ENCODE data around the gene UBFD1.
A peak's percentile ranks its signal among the peaks of the same experiment; 100 is the strongest.

Gene UBFD1

DNA sequence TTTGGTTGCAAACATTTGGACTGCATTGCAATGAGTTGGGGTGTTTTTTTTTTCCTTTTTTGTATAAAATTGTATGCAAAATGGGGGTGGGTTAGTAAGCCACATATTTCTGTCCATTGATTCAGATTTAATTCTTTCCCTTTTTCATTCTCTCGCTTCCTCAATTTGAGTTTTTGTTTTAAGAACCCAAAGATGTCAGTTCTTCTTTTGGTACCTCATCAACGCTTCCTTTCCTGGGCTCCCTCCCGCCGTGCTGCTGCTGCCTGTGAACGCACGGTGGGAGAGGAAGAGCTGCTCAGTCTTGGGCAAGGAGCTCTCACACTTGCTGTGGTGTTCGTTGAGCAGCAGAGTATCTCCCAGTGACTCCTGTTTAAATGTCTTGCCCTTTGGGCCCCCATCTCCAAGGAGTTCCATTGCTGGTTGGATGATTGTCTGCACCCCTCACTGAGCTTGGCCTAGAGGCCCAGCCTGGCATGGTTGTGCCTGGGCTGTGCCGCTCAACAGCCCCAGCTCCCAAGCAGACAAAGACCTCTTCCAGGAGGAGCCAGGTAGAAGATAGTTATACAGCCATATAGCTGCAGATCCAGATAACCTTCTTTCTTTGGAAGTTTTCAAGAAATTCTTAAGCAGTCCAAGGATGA lies 13.6 kb downstream of the UBFD1 start:
- Histone ChIP-seq H3K4me1 (ENCODE audit: control insufficient read depth, low read depth, low read length) (no peaks in the 10 kb centered on the region), H3K79me1 (ENCODE audit: low read length) (peaks cover 3% of the 10 kb centered on the region), H3K27ac (ENCODE audit: low read depth, low read length) (no peak overlapping the region), H3K18ac (ENCODE audit: low read length) (no peak overlapping the region), H3K36me3 (ENCODE audit: control insufficient read depth, insufficient read depth, low read length) (peaks cover 12% of the 10 kb centered on the region), H3K4me3 (ENCODE audit: low read length) (no peak overlapping the region), H3K9ac (ENCODE audit: low read length) (no peak overlapping the region), H4K8ac (ENCODE audit: low read depth, low read length) (no peak overlapping the region), H2BK120ac (ENCODE audit: low read depth, low read length) (no peak overlapping the region), H2BK5ac (ENCODE audit: low read length) (no peak overlapping the region), H3K4ac (ENCODE audit: low read depth, low read length) (no peak overlapping the region), H2BK15ac (replicated peaks; ENCODE audit: low read depth) (no peak overlapping the region), H4K5ac (ENCODE audit: low read length) (no peak overlapping the region), H2AK5ac (ENCODE audit: low read length) (no peak overlapping the region), H3K79me2 (ENCODE audit: control insufficient read depth, insufficient read depth, low read length) (no peaks in the 10 kb centered on the region), H3K56ac (ENCODE audit: low read length) (no peak overlapping the region), H3K27me3 (ENCODE audit: insufficient read depth, low read length, poor library complexity) (no peaks in the 10 kb centered on the region), H3K23ac (ENCODE audit: low read length) (no peak overlapping the region), H3K4me2 (ENCODE audit: low read length) (no peak overlapping the region)
- DNase-seq, result no peak
- WGBS (ENCODE audit: extremely low coverage, insufficient coverage, low lambda C conversion rate), result no CpG with 5 or more reads among the region's 8 CpGs

DNA sequence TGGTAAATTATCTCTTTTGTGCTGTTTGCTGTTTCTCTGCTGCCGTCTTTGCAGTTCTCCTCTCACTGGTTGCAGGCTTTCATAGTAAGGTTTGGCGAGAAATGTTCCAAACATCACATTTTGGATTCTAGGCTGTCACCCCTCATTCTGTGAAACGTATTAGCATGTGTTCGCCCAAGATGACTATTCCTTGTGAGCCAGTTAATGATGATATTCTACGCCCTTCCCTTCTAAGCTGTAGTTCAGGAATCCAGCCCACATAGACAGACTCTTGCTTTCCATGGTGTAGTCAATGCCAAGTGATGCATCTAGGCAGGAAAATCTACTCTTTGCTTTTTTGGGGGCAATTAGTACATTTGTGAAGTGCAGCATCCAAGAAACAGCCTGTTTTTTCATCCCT lies 14.4 kb downstream of the UBFD1 start:
- no peak overlapping the region for H2BK120ac ChIP-seq (ENCODE audit: low read depth, low read length)
- H4K5ac ChIP-seq (ENCODE audit: low read length), result no peak overlapping the region
- H2AK5ac ChIP-seq (ENCODE audit: low read length), result no peak overlapping the region
- no peak overlapping the region for H2BK5ac ChIP-seq (ENCODE audit: low read length)
- H2BK15ac ChIP-seq (replicated peaks; ENCODE audit: low read depth), result no peak overlapping the region
- no peaks in the 10 kb centered on the region for H3K79me2 ChIP-seq (ENCODE audit: control insufficient read depth, insufficient read depth, low read length)
- no peak overlapping the region for H3K56ac ChIP-seq (ENCODE audit: low read length)
- H3K4ac ChIP-seq (ENCODE audit: low read depth, low read length), result no peak overlapping the region
- H3K4me3 ChIP-seq (ENCODE audit: low read length), result no peak overlapping the region
- no CpG with 5 or more reads among the region's 5 CpGs for WGBS (ENCODE audit: extremely low coverage, insufficient coverage, low lambda C conversion rate)
- H3K23ac ChIP-seq (ENCODE audit: low read length), result no peak overlapping the region
- H3K18ac ChIP-seq (ENCODE audit: low read length), result no peak overlapping the region
- H3K36me3 ChIP-seq (ENCODE audit: control insufficient read depth, insufficient read depth, low read length), result peaks cover 12% of the 10 kb centered on the region
- H4K8ac ChIP-seq (ENCODE audit: low read depth, low read length), result no peak overlapping the region
- H3K27ac ChIP-seq (ENCODE audit: low read depth, low read length), result no peak overlapping the region
- H3K4me1 ChIP-seq (ENCODE audit: control insufficient read depth, low read depth, low read length), result no peaks in the 10 kb centered on the region
- no peaks in the 10 kb centered on the region for H3K27me3 ChIP-seq (ENCODE audit: insufficient read depth, low read length, poor library complexity)
- H3K9ac ChIP-seq (ENCODE audit: low read length), result no peak overlapping the region
- peaks cover 3% of the 10 kb centered on the region for H3K79me1 ChIP-seq (ENCODE audit: low read length)
- no peak overlapping the region for H3K4me2 ChIP-seq (ENCODE audit: low read length)
- no peak for DNase-seq

DNA sequence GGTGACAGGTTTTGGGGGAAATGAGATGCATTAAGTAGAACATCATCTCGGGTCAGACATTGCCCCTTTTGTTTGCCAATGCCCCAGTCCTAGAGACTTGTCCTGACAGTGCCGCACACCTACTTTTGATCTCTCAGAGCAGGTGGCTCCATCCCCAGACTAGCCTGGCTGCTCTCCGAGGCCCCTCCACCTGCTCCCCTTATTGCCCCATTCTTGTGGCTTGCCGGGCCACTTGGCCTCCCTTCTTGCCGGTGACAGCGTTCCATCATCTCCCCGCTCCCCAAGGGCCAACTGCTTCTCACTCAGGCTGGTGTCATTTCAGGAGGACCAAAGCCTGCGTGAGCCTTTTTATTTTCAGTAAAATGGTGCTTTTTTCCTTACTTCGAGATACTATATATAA lies 14.9 kb downstream of the UBFD1 start:
- Histone ChIP-seq H4K5ac (ENCODE audit: low read length) (no peak overlapping the region), H2BK120ac (ENCODE audit: low read depth, low read length) (no peak overlapping the region), H3K4me2 (ENCODE audit: low read length) (no peak overlapping the region), H2BK15ac (replicated peaks; ENCODE audit: low read depth) (no peak overlapping the region), H4K8ac (ENCODE audit: low read depth, low read length) (no peak overlapping the region), H3K27ac (ENCODE audit: low read depth, low read length) (no peak overlapping the region), H2AK5ac (ENCODE audit: low read length) (no peak overlapping the region), H3K56ac (ENCODE audit: low read length) (no peak overlapping the region), H3K4me1 (ENCODE audit: control insufficient read depth, low read depth, low read length) (no peaks in the 10 kb centered on the region), H3K36me3 (ENCODE audit: control insufficient read depth, insufficient read depth, low read length) (peaks cover 11% of the 10 kb centered on the region), H3K23ac (ENCODE audit: low read length) (no peak overlapping the region), H3K79me2 (ENCODE audit: control insufficient read depth, insufficient read depth, low read length) (no peaks in the 10 kb centered on the region), H3K9ac (ENCODE audit: low read length) (no peak overlapping the region), H3K18ac (ENCODE audit: low read length) (no peak overlapping the region), H3K4ac (ENCODE audit: low read depth, low read length) (no peak overlapping the region), H3K79me1 (ENCODE audit: low read length) (peaks cover 3% of the 10 kb centered on the region), H3K4me3 (ENCODE audit: low read length) (no peak overlapping the region), H2BK5ac (ENCODE audit: low read length) (no peak overlapping the region), H3K27me3 (ENCODE audit: insufficient read depth, low read length, poor library complexity) (no peaks in the 10 kb centered on the region)
- DNase-seq, result no peak
- no CpG with 5 or more reads among the region's 9 CpGs for WGBS (ENCODE audit: extremely low coverage, insufficient coverage, low lambda C conversion rate)

DNA sequence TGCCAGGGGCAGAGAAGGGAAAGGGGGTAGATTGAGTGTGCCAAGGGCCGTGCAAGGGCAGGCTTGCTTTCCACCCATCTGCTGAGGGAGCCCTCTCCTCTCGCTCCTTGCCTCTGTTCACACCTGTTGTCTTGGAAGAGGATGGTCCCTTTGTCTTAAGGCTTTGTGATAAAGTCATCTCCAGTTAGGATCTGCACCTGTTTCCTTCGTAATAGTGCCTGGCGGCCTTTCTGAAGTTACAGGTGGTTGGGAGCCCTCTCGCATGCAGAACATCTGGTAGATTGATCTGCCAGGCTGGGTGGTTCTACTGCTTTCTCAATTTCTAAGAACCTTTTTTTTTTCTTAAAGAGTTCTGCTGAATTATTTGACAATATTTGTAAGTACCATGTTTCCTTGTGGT lies 16.3 kb downstream of the UBFD1 start:
- no peak overlapping the region for H3K4me2 ChIP-seq (ENCODE audit: low read length)
- H3K27ac ChIP-seq (ENCODE audit: low read depth, low read length), result no peak overlapping the region
- H2BK120ac ChIP-seq (ENCODE audit: low read depth, low read length), result no peak overlapping the region
- no peaks in the 10 kb centered on the region for H3K79me2 ChIP-seq (ENCODE audit: control insufficient read depth, insufficient read depth, low read length)
- H2BK15ac ChIP-seq (replicated peaks; ENCODE audit: low read depth), result no peak overlapping the region
- H3K18ac ChIP-seq (ENCODE audit: low read length), result no peak overlapping the region
- no peak overlapping the region for H4K8ac ChIP-seq (ENCODE audit: low read depth, low read length)
- no peak overlapping the region for H4K5ac ChIP-seq (ENCODE audit: low read length)
- no CpG with 5 or more reads among the region's 5 CpGs for WGBS (ENCODE audit: extremely low coverage, insufficient coverage, low lambda C conversion rate)
- no peaks in the 10 kb centered on the region for H3K4me1 ChIP-seq (ENCODE audit: control insufficient read depth, low read depth, low read length)
- H2AK5ac ChIP-seq (ENCODE audit: low read length), result no peak overlapping the region
- peaks cover 1% of the 10 kb centered on the region for H3K79me1 ChIP-seq (ENCODE audit: low read length)
- no peak overlapping the region for H3K56ac ChIP-seq (ENCODE audit: low read length)
- H3K23ac ChIP-seq (ENCODE audit: low read length), result no peak overlapping the region
- peaks cover 9% of the 10 kb centered on the region for H3K36me3 ChIP-seq (ENCODE audit: control insufficient read depth, insufficient read depth, low read length)
- no peak overlapping the region for H3K4ac ChIP-seq (ENCODE audit: low read depth, low read length)
- H2BK5ac ChIP-seq (ENCODE audit: low read length), result no peak overlapping the region
- DNase-seq, result no peak
- no peaks in the 10 kb centered on the region for H3K27me3 ChIP-seq (ENCODE audit: insufficient read depth, low read length, poor library complexity)
- no peak overlapping the region for H3K9ac ChIP-seq (ENCODE audit: low read length)
- H3K4me3 ChIP-seq (ENCODE audit: low read length), result no peak overlapping the region

DNA sequence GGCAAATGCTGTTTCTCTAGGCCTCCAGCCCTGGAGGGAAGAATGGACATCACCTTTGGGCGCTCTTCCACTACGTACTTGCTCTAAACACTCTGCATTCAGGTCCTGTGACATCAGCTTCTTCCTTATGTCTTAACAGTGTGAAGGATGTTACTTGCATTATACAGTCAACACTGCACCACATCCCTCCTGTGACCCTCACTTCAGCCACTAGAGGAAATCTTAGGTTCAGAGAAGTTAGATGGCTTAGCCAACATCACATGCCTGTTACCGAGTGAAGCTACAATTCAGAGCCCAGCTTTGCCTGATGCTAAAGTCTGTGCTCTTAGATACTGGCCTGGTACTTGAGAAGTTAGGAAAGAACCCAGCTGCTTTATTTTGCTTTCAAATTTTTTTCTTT lies 18.3 kb downstream of the UBFD1 start:
- Histone ChIP-seq H3K4ac (ENCODE audit: low read depth, low read length) (no peak overlapping the region), H3K56ac (ENCODE audit: low read length) (no peak overlapping the region), H3K27ac (ENCODE audit: low read depth, low read length) (no peak overlapping the region), H2AK5ac (ENCODE audit: low read length) (no peak overlapping the region), H2BK15ac (replicated peaks; ENCODE audit: low read depth) (no peak overlapping the region), H3K23ac (ENCODE audit: low read length) (no peak overlapping the region), H4K8ac (ENCODE audit: low read depth, low read length) (no peak overlapping the region), H3K18ac (ENCODE audit: low read length) (no peak overlapping the region), H2BK5ac (ENCODE audit: low read length) (no peak overlapping the region), H3K4me3 (ENCODE audit: low read length) (no peak overlapping the region), H3K9ac (ENCODE audit: low read length) (no peak overlapping the region), H2BK120ac (ENCODE audit: low read depth, low read length) (no peak overlapping the region), H3K79me1 (ENCODE audit: low read length) (peaks cover 1% of the 10 kb centered on the region), H4K5ac (ENCODE audit: low read length) (no peak overlapping the region), H3K4me1 (ENCODE audit: control insufficient read depth, low read depth, low read length) (no peaks in the 10 kb centered on the region), H3K27me3 (ENCODE audit: insufficient read depth, low read length, poor library complexity) (no peaks in the 10 kb centered on the region), H3K79me2 (ENCODE audit: control insufficient read depth, insufficient read depth, low read length) (no peaks in the 10 kb centered on the region), H3K4me2 (ENCODE audit: low read length) (no peak overlapping the region), H3K36me3 (ENCODE audit: control insufficient read depth, insufficient read depth, low read length) (peaks cover 5% of the 10 kb centered on the region)
- no CpG with 5 or more reads among the region's 3 CpGs for WGBS (ENCODE audit: extremely low coverage, insufficient coverage, low lambda C conversion rate)
- peak; percentile 54 for DNase-seq

DNA sequence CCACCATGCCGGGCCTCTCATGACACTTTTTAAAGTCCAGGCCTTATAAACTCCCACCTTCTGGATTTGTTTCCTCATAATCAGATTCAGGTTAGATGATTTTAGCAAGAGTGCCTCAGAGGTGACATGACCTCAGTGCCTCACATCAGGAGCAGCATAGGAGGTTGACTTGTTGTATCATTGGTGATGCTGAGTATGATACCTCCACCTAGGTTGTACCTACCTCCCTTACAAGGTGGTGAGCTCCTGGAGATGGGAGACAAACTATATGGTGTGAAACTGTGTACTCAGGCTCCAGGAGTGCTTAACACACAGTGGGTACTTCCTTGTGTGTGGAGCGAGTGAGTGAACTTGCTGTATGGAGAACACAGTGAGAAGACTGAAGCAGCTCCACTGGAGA lies 20.0 kb downstream of the UBFD1 start:
- no peaks in the 10 kb centered on the region for H3K79me2 ChIP-seq (ENCODE audit: control insufficient read depth, insufficient read depth, low read length)
- no peak overlapping the region for H3K27ac ChIP-seq (ENCODE audit: low read depth, low read length)
- WGBS (ENCODE audit: extremely low coverage, insufficient coverage, low lambda C conversion rate), result no CpG with 5 or more reads among the region's 2 CpGs
- H3K56ac ChIP-seq (ENCODE audit: low read length), result no peak overlapping the region
- H2BK5ac ChIP-seq (ENCODE audit: low read length), result no peak overlapping the region
- H2AK5ac ChIP-seq (ENCODE audit: low read length), result no peak overlapping the region
- H3K36me3 ChIP-seq (ENCODE audit: control insufficient read depth, insufficient read depth, low read length), result peaks cover 5% of the 10 kb centered on the region
- no peaks in the 10 kb centered on the region for H3K27me3 ChIP-seq (ENCODE audit: insufficient read depth, low read length, poor library complexity)
- no peak for DNase-seq
- no peak overlapping the region for H3K4me3 ChIP-seq (ENCODE audit: low read length)
- no peaks in the 10 kb centered on the region for H3K79me1 ChIP-seq (ENCODE audit: low read length)
- no peak overlapping the region for H4K5ac ChIP-seq (ENCODE audit: low read length)
- H3K23ac ChIP-seq (ENCODE audit: low read length), result no peak overlapping the region
- H3K4me1 ChIP-seq (ENCODE audit: control insufficient read depth, low read depth, low read length), result no peaks in the 10 kb centered on the region
- no peak overlapping the region for H3K9ac ChIP-seq (ENCODE audit: low read length)
- H3K4me2 ChIP-seq (ENCODE audit: low read length), result no peak overlapping the region
- no peak overlapping the region for H2BK120ac ChIP-seq (ENCODE audit: low read depth, low read length)
- no peak overlapping the region for H2BK15ac ChIP-seq (replicated peaks; ENCODE audit: low read depth)
- H3K18ac ChIP-seq (ENCODE audit: low read length), result no peak overlapping the region
- no peak overlapping the region for H4K8ac ChIP-seq (ENCODE audit: low read depth, low read length)
- no peak overlapping the region for H3K4ac ChIP-seq (ENCODE audit: low read depth, low read length)
